ENCODE measurements around the gene UCMA. TPM values are rescaled to one million over a fixed set of nuclear protein-coding genes. Genes with fewer than 3 reads are reported as not detected.

UCMA gene
- total and polyA plus RNA-seq, 10 of the 15 experiments (the other 5 are each of a cell fraction or from before 2014, with no cell fraction given), result 0.15 TPM; not detected in 9

DNA sequence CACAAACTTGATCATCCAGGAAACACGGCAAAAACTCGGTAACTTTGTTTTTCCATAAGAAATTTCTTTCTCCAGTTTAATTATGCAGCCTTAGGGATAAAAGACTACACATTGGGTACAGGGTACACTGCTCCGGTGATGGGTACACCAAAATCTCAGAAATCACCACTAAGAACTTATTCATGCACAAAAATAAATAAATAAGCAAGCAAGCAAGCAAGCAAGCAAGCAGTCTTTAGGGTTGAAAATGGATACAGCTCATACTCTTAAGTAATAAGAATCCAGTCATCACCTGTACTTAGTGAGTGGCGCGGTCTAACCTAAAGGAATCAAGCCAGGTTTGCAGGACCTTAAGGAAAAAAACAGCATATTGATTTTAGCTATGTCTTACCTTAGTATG lies 42.8 kb downstream of the UCMA start:
- no peak overlapping the region for H3K4me2 ChIP-seq (ENCODE audit: control insufficient read depth, insufficient read depth)
- 100% methylated on average over 5 of the region's 5 CpGs for WGBS (ENCODE audit: insufficient coverage, insufficient replicate concordance, low lambda C conversion rate, missing lambda C conversion rate)
- FAIRE-seq, result no peak
- no peaks in the 10 kb centered on the region for H3K27me3 ChIP-seq (replicated peaks in 1 of 2; ENCODE audit: control insufficient read depth in 2 of 2, insufficient read depth in 2 of 2, low read length in 1 of 2)
- ChIA-PET POLR2A (no interaction called here), RAD21 (ENCODE audit: unreplicated experiment) (no interaction called here), CTCF (interaction anchor here (1.1 to 1.6 kb wide), 2 partner anchors 9 to 11 kb away, joined by 3 to 5 read pairs; no protein-coding TSS in a partner anchor), SMC1A (ENCODE audit: uncharacterized antibody, unreplicated experiment) (no interaction called here)
- TF ChIP-seq ETV6 (conservative IDR thresholded peaks at IDR 0.05 in 1 of 2, IDR thresholded peaks at IDR 0.05 in 1 of 2; ENCODE audit: borderline replicate concordance in 1 of 2, low read depth in 1 of 2), result no peak
- TF ChIP-seq CREM (IDR thresholded peaks at IDR 0.05; ENCODE audit: low read depth), result no peak
- TF ChIP-seq EP300 (IDR thresholded peaks at IDR 0.05; ENCODE audit: borderline replicate concordance in 1 of 2, control insufficient read depth in 1 of 2, low read depth in 2 of 2, low read length in 2 of 2), result no peak
- no peak for ATAC-seq
- no peaks in the 10 kb centered on the region for H3K79me2 ChIP-seq (ENCODE audit: control insufficient read depth, insufficient read depth, low read length)
- H3K36me3 ChIP-seq (ENCODE audit: control insufficient read depth in 2 of 2, insufficient read depth in 2 of 2, low read length in 1 of 2), result peaks cover 8 to 15% of the 10 kb centered on the region in 2 experiments
- no peaks in the 10 kb centered on the region for H3K4me1 ChIP-seq (ENCODE audit: control insufficient read depth, insufficient read depth, low read length)
- H3K9me3 ChIP-seq (replicated peaks; ENCODE audit: control insufficient read depth, insufficient read depth, low read length), result no peaks in the 10 kb centered on the region
- H2AFZ ChIP-seq (ENCODE audit: control insufficient read depth, low read depth, low read length), result no peak overlapping the region
- H4K20me1 ChIP-seq (ENCODE audit: control insufficient read depth, insufficient read depth), result no peaks in the 10 kb centered on the region
- no peak for DNase-seq (ENCODE audit: low read depth, low spot score)
- no peak overlapping the region for H3K9ac ChIP-seq (ENCODE audit: control insufficient read depth, insufficient read depth, low read length)
- H3K4me3 ChIP-seq, result no peak overlapping the region
- BruUV-seq (replicated peaks), result no TSS peak
- intact Hi-C loops (cut with micrococcal nuclease; ENCODE audit: unreplicated experiment), result no loop called here
- in situ Hi-C loops (cut with MboI), result no loop called here
- no peak overlapping the region for H3K27ac ChIP-seq (ENCODE audit: control insufficient read depth, insufficient read depth)

DNA sequence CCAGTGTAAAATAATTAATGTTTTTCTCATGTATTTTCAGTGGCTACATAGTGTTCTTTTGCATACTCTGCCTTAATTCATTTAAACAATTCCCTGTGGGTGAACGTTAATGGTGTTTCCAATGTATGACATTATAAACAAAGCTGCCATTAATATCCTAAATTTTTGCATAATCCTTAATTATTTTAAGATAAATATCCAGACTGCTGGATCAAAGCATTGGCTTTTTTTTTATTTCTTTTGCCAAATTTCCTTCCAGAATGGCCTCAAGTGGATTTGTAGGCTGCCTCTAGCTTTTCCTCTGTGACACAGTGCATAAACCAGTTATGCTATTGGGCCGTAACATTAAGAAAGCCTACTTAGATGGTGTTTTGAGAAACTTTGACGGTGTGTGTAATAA lies 43.4 kb downstream of the UCMA start:
- no peak overlapping the region for H3K4me3 ChIP-seq
- H3K79me2 ChIP-seq (ENCODE audit: control insufficient read depth, insufficient read depth, low read length), result no peaks in the 10 kb centered on the region
- in situ Hi-C loops (cut with MboI) (no loop called here), intact Hi-C loops (cut with micrococcal nuclease; ENCODE audit: unreplicated experiment) (no loop called here)
- BruUV-seq (replicated peaks), result no TSS peak
- no peaks in the 10 kb centered on the region for H3K4me1 ChIP-seq (ENCODE audit: control insufficient read depth, insufficient read depth, low read length)
- peaks cover 8 to 14% of the 10 kb centered on the region in 2 experiments for H3K36me3 ChIP-seq (ENCODE audit: control insufficient read depth in 2 of 2, insufficient read depth in 2 of 2, low read length in 1 of 2)
- SMC1A ChIA-PET (ENCODE audit: uncharacterized antibody, unreplicated experiment), result no interaction called here
- no peak overlapping the region for H3K4me2 ChIP-seq (ENCODE audit: control insufficient read depth, insufficient read depth)
- POLR2A ChIA-PET, result interaction anchor here (1.1 kb wide), 1 partner anchor 11 kb away, joined by 3 read pairs; no protein-coding TSS in a partner anchor
- H3K27ac ChIP-seq (ENCODE audit: control insufficient read depth, insufficient read depth), result no peak overlapping the region
- CTCF ChIA-PET, result interaction anchor here (1.6 kb wide), 1 partner anchor 9 kb away, joined by 5 read pairs; no protein-coding TSS in a partner anchor
- no peaks in the 10 kb centered on the region for H4K20me1 ChIP-seq (ENCODE audit: control insufficient read depth, insufficient read depth)
- RAD21 ChIA-PET (ENCODE audit: unreplicated experiment), result no interaction called here
- FAIRE-seq, result no peak
- ATAC-seq, result no peak
- no peak for DNase-seq (ENCODE audit: low read depth, low spot score)
- H2AFZ ChIP-seq (ENCODE audit: control insufficient read depth, low read depth, low read length), result no peak overlapping the region
- H3K9me3 ChIP-seq (replicated peaks; ENCODE audit: control insufficient read depth, insufficient read depth, low read length), result no peaks in the 10 kb centered on the region
- 100% methylated on average over 3 of the region's 3 CpGs for WGBS (ENCODE audit: insufficient coverage, insufficient replicate concordance, low lambda C conversion rate, missing lambda C conversion rate)
- no peak overlapping the region for H3K9ac ChIP-seq (ENCODE audit: control insufficient read depth, insufficient read depth, low read length)
- no peaks in the 10 kb centered on the region for H3K27me3 ChIP-seq (replicated peaks in 1 of 2; ENCODE audit: control insufficient read depth in 2 of 2, insufficient read depth in 2 of 2, low read length in 1 of 2)
- no peak for TF ChIP-seq FOS (IDR thresholded peaks at IDR 0.05; ENCODE audit: borderline replicate concordance, extremely low read depth, insufficient read length)
- TF ChIP-seq, protein P1, sequence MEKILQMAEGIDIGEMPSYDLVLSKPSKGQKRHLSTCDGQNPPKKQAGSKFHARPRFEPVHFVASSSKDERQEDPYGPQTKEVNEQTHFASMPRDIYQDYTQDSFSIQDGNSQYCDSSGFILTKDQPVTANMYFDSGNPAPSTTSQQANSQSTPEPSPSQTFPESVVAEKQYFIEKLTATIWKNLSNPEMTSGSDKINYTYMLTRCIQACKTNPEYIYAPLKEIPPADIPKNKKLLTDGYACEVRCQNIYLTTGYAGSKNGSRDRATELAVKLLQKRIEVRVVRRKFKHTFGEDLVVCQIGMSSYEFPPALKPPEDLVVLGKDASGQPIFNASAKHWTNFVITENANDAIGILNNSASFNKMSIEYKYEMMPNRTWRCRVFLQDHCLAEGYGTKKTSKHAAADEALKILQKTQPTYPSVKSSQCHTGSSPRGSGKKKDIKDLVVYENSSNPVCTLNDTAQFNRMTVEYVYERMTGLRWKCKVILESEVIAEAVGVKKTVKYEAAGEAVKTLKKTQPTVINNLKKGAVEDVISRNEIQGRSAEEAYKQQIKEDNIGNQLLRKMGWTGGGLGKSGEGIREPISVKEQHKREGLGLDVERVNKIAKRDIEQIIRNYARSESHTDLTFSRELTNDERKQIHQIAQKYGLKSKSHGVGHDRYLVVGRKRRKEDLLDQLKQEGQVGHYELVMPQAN (conservative IDR thresholded peaks at IDR 0.05), result no peak
- TF ChIP-seq, protein P2, sequence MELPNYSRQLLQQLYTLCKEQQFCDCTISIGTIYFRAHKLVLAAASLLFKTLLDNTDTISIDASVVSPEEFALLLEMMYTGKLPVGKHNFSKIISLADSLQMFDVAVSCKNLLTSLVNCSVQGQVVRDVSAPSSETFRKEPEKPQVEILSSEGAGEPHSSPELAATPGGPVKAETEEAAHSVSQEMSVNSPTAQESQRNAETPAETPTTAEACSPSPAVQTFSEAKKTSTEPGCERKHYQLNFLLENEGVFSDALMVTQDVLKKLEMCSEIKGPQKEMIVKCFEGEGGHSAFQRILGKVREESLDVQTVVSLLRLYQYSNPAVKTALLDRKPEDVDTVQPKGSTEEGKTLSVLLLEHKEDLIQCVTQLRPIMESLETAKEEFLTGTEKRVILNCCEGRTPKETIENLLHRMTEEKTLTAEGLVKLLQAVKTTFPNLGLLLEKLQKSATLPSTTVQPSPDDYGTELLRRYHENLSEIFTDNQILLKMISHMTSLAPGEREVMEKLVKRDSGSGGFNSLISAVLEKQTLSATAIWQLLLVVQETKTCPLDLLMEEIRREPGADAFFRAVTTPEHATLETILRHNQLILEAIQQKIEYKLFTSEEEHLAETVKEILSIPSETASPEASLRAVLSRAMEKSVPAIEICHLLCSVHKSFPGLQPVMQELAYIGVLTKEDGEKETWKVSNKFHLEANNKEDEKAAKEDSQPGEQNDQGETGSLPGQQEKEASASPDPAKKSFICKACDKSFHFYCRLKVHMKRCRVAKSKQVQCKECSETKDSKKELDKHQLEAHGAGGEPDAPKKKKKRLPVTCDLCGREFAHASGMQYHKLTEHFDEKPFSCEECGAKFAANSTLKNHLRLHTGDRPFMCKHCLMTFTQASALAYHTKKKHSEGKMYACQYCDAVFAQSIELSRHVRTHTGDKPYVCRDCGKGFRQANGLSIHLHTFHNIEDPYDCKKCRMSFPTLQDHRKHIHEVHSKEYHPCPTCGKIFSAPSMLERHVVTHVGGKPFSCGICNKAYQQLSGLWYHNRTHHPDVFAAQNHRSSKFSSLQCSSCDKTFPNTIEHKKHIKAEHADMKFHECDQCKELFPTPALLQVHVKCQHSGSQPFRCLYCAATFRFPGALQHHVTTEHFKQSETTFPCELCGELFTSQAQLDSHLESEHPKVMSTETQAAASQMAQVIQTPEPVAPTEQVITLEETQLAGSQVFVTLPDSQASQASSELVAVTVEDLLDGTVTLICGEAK (IDR thresholded peaks at IDR 0.05; ENCODE audit: borderline replicate concordance), result no peak
